CD4-positive, CD25-positive, alpha-beta regulatory T cell (primary cell): ENCODE measurements around the gene GLS. TPM values are rescaled to one million over a fixed set of nuclear protein-coding genes. Genes with fewer than 3 reads are reported as not detected.
"Not testable (repeated sequence)": the region's sequence is repeated elsewhere in the genome, so short reads cannot be mapped to it uniquely, and the experiment has no call there.

Source experiments
- ATAC-seq, 2 donors: fragments of 150-1000 bp; cut with Tn5 transposase; one replicate each; pipeline ENCODE4 v1.10.0; 2021; ENCODE audit warnings: low read depth in 2 of 2, moderate number of reproducible peaks in 2 of 2, moderate library complexity in 1 of 2
- DNase-seq, 3 donors: peaks; one replicate each; pipeline versions ENCODE4 v3.0.0 to v3.0.0-alpha.2; 2012 to 2022; ENCODE audit warnings: mixed read lengths in 1 of 3
- H3K27ac ChIP-seq: one replicate; pipeline ENCODE4 v1.7.0; 2013; ENCODE audit warnings: mild to moderate bottlenecking, low read length; ENCODE audit not compliant: insufficient read depth, poor library complexity, severe bottlenecking
- H3K27me3 ChIP-seq: one replicate; pipeline ENCODE4 v1.7.0; 2013; ENCODE audit warnings: low read length; ENCODE audit not compliant: control insufficient read depth, insufficient read depth
- H3K36me3 ChIP-seq: one replicate; pipeline ENCODE4 v1.7.0; 2013; ENCODE audit warnings: mild to moderate bottlenecking, low read length, moderate library complexity; ENCODE audit not compliant: control insufficient read depth, insufficient read depth
- H3K4me1 ChIP-seq: 2 replicates; pipeline ENCODE4 v1.7.0; 2013; ENCODE audit warnings: mild to moderate bottlenecking, low read length; ENCODE audit not compliant: insufficient read depth, control insufficient read depth, poor library complexity, severe bottlenecking
- H3K4me3 ChIP-seq: one replicate; pipeline ENCODE4 v1.7.0; 2013; ENCODE audit warnings: low read depth, mild to moderate bottlenecking, low read length, moderate library complexity
- H3K9me3 ChIP-seq, 2 experiments: 1 replicate in 1 of 2; 2 replicates in 1 of 2; pipeline ENCODE4 v1.7.0; 2013; ENCODE audit warnings: low read length in 2 of 2, mild to moderate bottlenecking in 1 of 2, moderate library complexity in 1 of 2; ENCODE audit not compliant: control insufficient read depth in 2 of 2
- H3K27ac Mint-ChIP-seq, 3 donors: one replicate each; pipeline ENCODE4 v1.8.0; 2020 to 2022; ENCODE audit warnings: mild to moderate bottlenecking in 3 of 3, mixed read lengths in 3 of 3, moderate library complexity in 2 of 3
- H3K27me3 Mint-ChIP-seq: one replicate; pipeline ENCODE4 v1.8.0; 2022; ENCODE audit warnings: mild to moderate bottlenecking, mixed read lengths
- H3K36me3 Mint-ChIP-seq: one replicate; pipeline ENCODE4 v1.8.0; 2020; ENCODE audit warnings: mixed read lengths
- H3K4me1 Mint-ChIP-seq, 4 donors: one replicate each; pipeline ENCODE4 v1.8.0; 2020 to 2022; ENCODE audit warnings: mixed read lengths in 4 of 4, mild to moderate bottlenecking in 1 of 4
- H3K4me3 Mint-ChIP-seq, 4 donors: one replicate each; pipeline ENCODE4 v1.8.0; 2020 to 2022; ENCODE audit warnings: mild to moderate bottlenecking in 4 of 4, mixed read lengths in 4 of 4, moderate library complexity in 3 of 4
- H3K9me3 Mint-ChIP-seq, 7 donors: one replicate each; pipeline ENCODE4 v1.8.0; 2020 to 2022; ENCODE audit warnings: mixed read lengths in 7 of 7, mild to moderate bottlenecking in 3 of 7, moderate library complexity in 2 of 7
- polyA plus RNA-seq, 4 donors: library from polyadenylated mRNA; unstranded; fragments of 300-500 nt; fragmentation: Illumina TruSeq; gene quantifications; one replicate each; pipeline ENCODE4 v1.2.3, GENCODE V29; 2021
- total RNA-seq: library from RNA; stranded (reverse); gene quantifications from one replicate; pipeline ENCODE4 v1.2.3, GENCODE V29; 2022

Gene GLS
- total and polyA plus RNA-seq, 5 donors from 2014 or later, result 38.7 to 301 (median 44.1) TPM

DNA sequence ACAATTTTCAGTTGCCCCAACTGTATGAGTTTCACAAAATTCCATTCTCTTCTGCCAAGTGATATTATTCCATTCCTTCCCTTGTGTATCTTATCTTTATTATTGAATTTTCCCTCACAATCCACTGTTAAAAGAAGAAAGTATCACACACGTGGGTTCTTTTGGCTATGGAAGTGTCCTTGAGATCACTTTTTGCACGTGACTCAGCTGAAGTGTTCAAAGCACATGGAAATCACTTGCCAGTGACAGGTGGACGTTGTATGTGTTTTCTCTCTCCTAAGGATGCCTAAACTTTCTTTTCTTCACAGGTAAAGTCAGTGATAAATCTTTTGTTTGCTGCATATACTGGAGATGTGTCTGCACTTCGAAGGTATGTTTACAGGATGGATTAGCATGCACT is 72.6 kb downstream of the GLS start:
- Histone ChIP-seq H3K4me1 (peaks cover 3% of the 10 kb centered on the region), H3K27ac (no peak overlapping the region), H3K27me3 (no peaks in the 10 kb centered on the region), H3K36me3 (no peaks in the 10 kb centered on the region), H3K4me3 (no peak overlapping the region), H3K9me3 (peaks cover 0 to 4% of the 10 kb centered on the region in 2 experiments)
- DNase-seq (no peak), ATAC-seq (no peak)
- Mint-ChIP-seq H3K27ac (no peak overlapping the region), H3K4me1 (peaks cover 8 to 26% (median 13%) of the 10 kb centered on the region in 4 donors), H3K27me3 (no peaks in the 10 kb centered on the region), H3K9me3 (peaks cover 0 to 14% (median 2%) of the 10 kb centered on the region in 7 donors), H3K36me3 (peaks cover 13% of the 10 kb centered on the region), H3K4me3 (no peak overlapping the region)

DNA sequence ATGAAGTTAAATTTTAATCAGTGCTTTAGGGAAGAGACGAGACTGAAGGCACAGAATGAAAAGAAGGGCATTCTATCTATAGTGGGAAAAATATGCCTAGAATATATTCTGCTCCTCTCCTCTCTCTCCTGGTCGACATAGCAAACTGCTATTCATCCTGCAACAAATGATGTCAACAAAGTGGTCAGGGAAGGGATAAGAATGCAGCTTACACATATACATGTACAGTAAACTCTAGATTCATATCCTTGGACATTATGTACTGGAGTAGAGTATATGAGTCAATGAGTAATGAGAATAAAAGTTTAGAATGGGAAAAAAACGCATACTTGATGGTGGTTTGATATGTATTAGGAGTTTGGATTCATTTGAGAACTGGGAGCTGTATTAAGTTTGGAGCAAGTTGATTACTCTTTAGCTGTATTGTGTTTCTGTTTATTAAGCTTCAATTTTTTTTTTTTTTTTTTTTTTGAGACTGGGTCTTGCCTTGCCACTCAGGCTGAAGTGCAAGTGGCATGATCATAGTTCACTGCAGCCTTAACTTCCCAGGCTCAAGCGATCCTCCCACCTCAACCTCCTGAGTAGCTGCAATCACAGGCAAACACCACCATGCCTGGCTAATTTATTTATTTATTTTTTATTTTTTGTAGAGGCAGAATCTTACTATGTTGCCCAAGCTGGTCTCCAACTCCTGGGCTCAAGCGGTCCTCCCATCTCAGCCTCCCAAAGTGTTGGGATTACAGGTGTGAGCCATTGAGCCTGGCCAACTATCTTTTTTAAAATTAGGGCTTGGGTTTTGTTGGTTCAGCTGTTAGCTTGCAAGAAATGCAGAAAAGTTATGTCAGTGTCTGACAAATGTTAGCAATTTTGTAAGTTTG is 79.5 kb downstream of the GLS start:
- Histone ChIP-seq H3K4me3 (no peak overlapping the region), H3K27me3 (no peaks in the 10 kb centered on the region), H3K9me3 (peaks cover 0 to under 1% of the 10 kb centered on the region in 2 experiments), H3K27ac (no peak overlapping the region), H3K4me1 (no peaks in the 10 kb centered on the region), H3K36me3 (peaks cover 40% of the 10 kb centered on the region)
- ATAC-seq (peak in 1 of 2 donors; percentile 9), DNase-seq (no peak)
- Mint-ChIP-seq H3K27me3 (no peaks in the 10 kb centered on the region), H3K4me1 (peaks cover 21 to 50% (median 44%) of the 10 kb centered on the region in 4 donors), H3K4me3 (no peak overlapping the region), H3K27ac (peak overlapping the region; percentile 55 to 76 (median 60)), H3K36me3 (peaks cover 48% of the 10 kb centered on the region), H3K9me3 (peaks cover 0 to 14% (median 3%) of the 10 kb centered on the region in 7 donors)

DNA sequence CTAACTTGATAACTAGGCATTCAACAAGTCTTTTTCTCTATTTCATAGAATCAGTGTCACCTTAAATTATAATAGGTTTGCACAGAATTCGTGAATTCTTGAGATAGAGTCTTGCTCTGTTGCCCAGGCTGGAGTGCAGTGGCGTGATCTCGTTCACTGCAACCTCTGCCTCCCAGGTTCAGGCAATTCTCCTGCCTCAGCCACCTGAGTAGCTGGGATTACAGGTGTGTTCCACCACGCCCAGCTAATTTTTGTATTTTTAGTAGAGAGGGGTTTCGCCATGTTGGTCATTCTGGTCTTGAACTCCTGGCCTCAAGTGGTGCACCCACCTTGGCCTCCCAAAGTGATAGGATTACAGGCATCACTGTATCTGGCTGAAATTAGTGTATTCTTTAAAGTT is 80.5 kb downstream of the GLS start:
- H3K9me3 Mint-ChIP-seq, H3K27ac ChIP-seq, H3K27me3 Mint-ChIP-seq, H3K4me3 ChIP-seq, H3K9me3 ChIP-seq, H3K4me1 ChIP-seq, ATAC-seq, DNase-seq, H3K4me3 Mint-ChIP-seq, H3K27me3 ChIP-seq: not testable (repeated sequence)
- Mint-ChIP-seq H3K27ac (peak overlapping the region in 1 of 3 donors; percentile 19), H3K36me3 (peaks cover 42% of the 10 kb centered on the region), H3K4me1 (peaks cover 21 to 54% (median 44%) of the 10 kb centered on the region in 4 donors)
- H3K36me3 ChIP-seq, result peaks cover 50% of the 10 kb centered on the region

- Histone ChIP-seq H3K4me1 (no peaks in the 10 kb centered on the region), H3K27ac (no peak overlapping the region), H3K4me3 (no peak overlapping the region), H3K36me3 (peaks cover 58% of the 10 kb centered on the region), H3K27me3 (no peaks in the 10 kb centered on the region), H3K9me3 (no peaks in the 10 kb centered on the region)
- peaks cover 26 to 53% (median 43%) of the 10 kb centered on the region in 4 donors for H3K4me1 Mint-ChIP-seq
- H3K9me3 Mint-ChIP-seq, result peaks cover 0 to 3% (median 0%) of the 10 kb centered on the region in 7 donors
- H3K36me3 Mint-ChIP-seq, result peaks cover 46% of the 10 kb centered on the region
- ATAC-seq (no peak), DNase-seq (no peak)
- H3K4me3 Mint-ChIP-seq, result no peak overlapping the region
- peak overlapping the region; percentile 39 to 83 (median 77) for H3K27ac Mint-ChIP-seq
- H3K27me3 Mint-ChIP-seq, result no peaks in the 10 kb centered on the region
These were observed 81.4 kb downstream of the GLS start for GRCh38 chr2:190961918-190962487.

- Mint-ChIP-seq H3K27me3 (no peaks in the 10 kb centered on the region), H3K27ac (peak overlapping the region in 2 of 3 donors; percentile 2 to 6), H3K9me3 (peaks cover 0 to 3% (median 0%) of the 10 kb centered on the region in 7 donors), H3K4me1 (peaks cover 24 to 55% (median 42%) of the 10 kb centered on the region in 4 donors), H3K36me3 (peaks cover 50% of the 10 kb centered on the region), H3K4me3 (no peak overlapping the region)
- Histone ChIP-seq H3K36me3 (peaks cover 69% of the 10 kb centered on the region), H3K4me1 (no peaks in the 10 kb centered on the region), H3K27ac (no peak overlapping the region), H3K4me3 (no peak overlapping the region), H3K9me3 (no peaks in the 10 kb centered on the region), H3K27me3 (no peaks in the 10 kb centered on the region)
- DNase-seq (no peak), ATAC-seq (no peak)
These were observed 82.5 kb downstream of the GLS start for GRCh38 chr2:190963088-190963487.

DNA sequence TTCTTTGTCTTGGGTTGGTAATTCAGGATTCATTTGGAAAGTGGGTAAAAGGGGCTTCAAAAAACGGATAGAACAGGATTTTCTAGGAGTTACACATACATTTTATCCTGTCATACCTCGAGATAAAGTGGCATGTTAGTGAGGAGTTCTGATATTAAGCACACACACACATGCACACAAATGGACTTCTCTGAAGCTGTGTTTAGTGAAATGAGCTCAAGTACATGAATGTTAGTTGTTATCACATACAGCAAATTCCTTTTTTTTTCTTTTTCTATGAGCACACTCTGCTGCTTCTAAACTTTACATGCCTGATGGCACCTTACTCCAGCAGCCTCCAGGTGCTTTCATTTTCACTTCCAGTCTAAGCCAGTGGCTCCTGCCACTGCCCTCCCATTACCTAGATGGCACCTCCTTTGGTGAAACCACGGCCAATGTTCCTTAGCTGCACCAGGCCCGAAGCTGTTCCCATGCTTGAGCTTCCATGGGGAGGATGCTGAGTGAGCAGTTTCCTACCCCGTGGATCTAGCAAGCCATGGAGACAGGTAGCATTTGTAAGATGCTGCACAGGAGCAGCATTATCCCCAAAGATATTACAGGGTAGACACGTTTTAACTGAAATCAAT is 83.7 kb downstream of the GLS start:
- H3K9me3 ChIP-seq, result no peaks in the 10 kb centered on the region
- peaks cover 81% of the 10 kb centered on the region for H3K36me3 ChIP-seq
- H3K4me1 ChIP-seq, result no peaks in the 10 kb centered on the region
- H3K4me3 Mint-ChIP-seq, result no peak overlapping the region
- peak; percentile 28 to 40 for ATAC-seq
- H3K4me1 Mint-ChIP-seq, result peaks cover 13 to 50% (median 36%) of the 10 kb centered on the region in 4 donors
- peak overlapping the region; percentile 53 for H3K27ac ChIP-seq
- H3K27me3 ChIP-seq, result no peaks in the 10 kb centered on the region
- peaks cover 45% of the 10 kb centered on the region for H3K36me3 Mint-ChIP-seq
- peak overlapping the region; percentile 26 to 63 (median 50) for H3K27ac Mint-ChIP-seq
- H3K9me3 Mint-ChIP-seq, result peaks cover 0 to 2% (median 0%) of the 10 kb centered on the region in 7 donors
- no peaks in the 10 kb centered on the region for H3K27me3 Mint-ChIP-seq
- no peak overlapping the region for H3K4me3 ChIP-seq
- DNase-seq, result peak in 1 of 3 donors; percentile 51

GRCh38 chr2:190965580-190966222 is 85.1 kb downstream of the GLS start:
- peaks cover 8 to 46% (median 35%) of the 10 kb centered on the region in 4 donors for H3K4me1 Mint-ChIP-seq
- peaks cover 57% of the 10 kb centered on the region for H3K36me3 Mint-ChIP-seq
- Histone ChIP-seq H3K9me3 (no peaks in the 10 kb centered on the region), H3K27ac (no peak overlapping the region), H3K36me3 (peaks cover 95% of the 10 kb centered on the region), H3K4me1 (no peaks in the 10 kb centered on the region), H3K4me3 (no peak overlapping the region), H3K27me3 (no peaks in the 10 kb centered on the region)
- H3K27ac Mint-ChIP-seq, result peak overlapping the region; percentile 50 to 92 (median 68)
- peaks cover 0 to 2% (median 0%) of the 10 kb centered on the region in 7 donors for H3K9me3 Mint-ChIP-seq
- DNase-seq (no peak), ATAC-seq (no peak)
- no peak overlapping the region for H3K4me3 Mint-ChIP-seq
- no peaks in the 10 kb centered on the region for H3K27me3 Mint-ChIP-seq
